Left ventricle myocardium inferior (tissue), 1 donor: ENCODE measurements around the gene SH2D1B. TPM values are rescaled to one million over a fixed set of nuclear protein-coding genes. Genes with fewer than 3 reads are reported as not detected.

Source experiments
- DNase-seq: peaks from one replicate; pipeline ENCODE4 v3.0.0-alpha.2; 2020
- H3K27ac ChIP-seq: fragments of 200-600 bp; replicated peaks from 2 replicates; pipeline ENCODE4 v1.8.0; 2021
- H3K27me3 ChIP-seq: fragments of 200-600 bp; 2 replicates; pipeline ENCODE4 v1.8.0; 2021; ENCODE audit warnings: low read depth
- H3K36me3 ChIP-seq: fragments of 200-600 bp; 2 replicates; pipeline ENCODE4 v1.8.0; 2021
- H3K4me1 ChIP-seq: fragments of 200-600 bp; 2 replicates; pipeline ENCODE4 v1.8.0; 2021
- H3K4me3 ChIP-seq: fragments of 200-600 bp; 2 replicates; pipeline ENCODE4 v1.8.0; 2021; ENCODE audit warnings: mild to moderate bottlenecking, moderate library complexity
- H3K9me3 ChIP-seq: fragments of 200-600 bp; replicated peaks from 2 replicates; pipeline ENCODE4 v1.8.0; 2021
- CTCF ChIP-seq: fragments of 200-600 bp; IDR thresholded peaks from 2 replicates; pipeline ENCODE4 v1.8.0; 2021; ENCODE audit warnings: antibody characterized with exemption, mild to moderate bottlenecking, borderline replicate concordance
- intact Hi-C: fragments of 100-400 bp; cut with micrococcal nuclease; formaldehyde crosslinking; loops from one replicate; pipeline ENCODE4 v1.11.0; 2022
- total RNA-seq: library from RNA; stranded (reverse); fragmentation: NEBNext Ultra II Directional; extraction: Animal tissue kit (Norgen Biotek cat#: 25700); gene quantifications from one replicate; pipeline ENCODE4 v1.2.1, GENCODE V29; 2021
- donor health status: DM: no; HTN: yes; CAD: no; lungs with severe emphysema.

SH2D1B gene
- total RNA-seq, 1 donor from 2014 or later: 0.11 TPM

- intact Hi-C loops: no loop called here
- no peak for DNase-seq
- no peak for TF ChIP-seq CTCF
- Histone ChIP-seq H3K27me3 (no peaks in the 10 kb centered on the region), H3K4me3 (no peak overlapping the region), H3K27ac (no peak overlapping the region), H3K36me3 (no peaks in the 10 kb centered on the region), H3K9me3 (no peaks in the 10 kb centered on the region), H3K4me1 (peaks cover 6% of the 10 kb centered on the region)
Measured at GRCh38 chr1:162349635-162350330, 62.2 kb downstream of the SH2D1B start.

GRCh38 chr1:162347281-162347680 is 64.7 kb downstream of the SH2D1B start:
- H3K4me1 ChIP-seq: peaks cover 6% of the 10 kb centered on the region
- no peaks in the 10 kb centered on the region for H3K27me3 ChIP-seq
- intact Hi-C loops: no loop called here
- H3K4me3 ChIP-seq: no peak overlapping the region
- DNase-seq: no peak
- H3K9me3 ChIP-seq: no peaks in the 10 kb centered on the region
- H3K27ac ChIP-seq: no peak overlapping the region
- no peaks in the 10 kb centered on the region for H3K36me3 ChIP-seq
- TF ChIP-seq CTCF: no peak

Other genes with a start within 250 kb of the SH2D1B start
- not detected for gene SPATA46, start 35.3 kb downstream of the SH2D1B start, total RNA-seq
- gene C1orf226, start 30.4 kb downstream of the SH2D1B start, total RNA-seq: 8.7 TPM
- gene UHMK1, start 85.7 kb upstream of the SH2D1B start, total RNA-seq: 20.7 TPM
- 26.5 TPM for gene UAP1, start 149.6 kb upstream of the SH2D1B start, total RNA-seq
- gene DDR2, start 220.3 kb upstream of the SH2D1B start, total RNA-seq: 26.9 TPM